HEK293 (cell line): ENCODE data around the gene PLIN4.

ENCODE experiments used
- CTCF ChIA-PET: fragments of 350-600 bp; formaldehyde crosslinking; extraction: SDS; loops from one replicate; lab custom pipeline; 2021; ENCODE audit warnings: antibody characterized with exemption; lab: Yijun Ruan, JAX
- POLR2A ChIA-PET: fragments of 300-600 bp; formaldehyde crosslinking; extraction: SDS; loops from one replicate; lab custom pipeline; 2020; ENCODE audit warnings: antibody characterized with exemption, inconsistent platforms; lab: Yijun Ruan, JAX
- H3K27ac ChIP-seq: fragments of 200-500 bp; sonication (Bioruptor generic); 2 replicates; pipeline ENCODE4 v1.5.1; 2014; ENCODE audit warnings: low read depth, low read length, control low read depth, inconsistent platforms; ENCODE audit errors: extremely low read depth
- H3K36me3 ChIP-seq, 2 experiments: fragments of 200-500 bp in 1 of 2; sonication (Bioruptor generic) in 1 of 2; 1 replicate in 1 of 2; 2 replicates in 1 of 2; pipeline ENCODE4 v1.5.1; 2014 to 2017; ENCODE audit warnings: inconsistent platforms in 2 of 2, low read length in 2 of 2; ENCODE audit not compliant: control insufficient read depth in 2 of 2, insufficient read depth in 1 of 2
- H3K4me1 ChIP-seq: fragments of 200-500 bp; sonication (Bioruptor generic); 2 replicates; pipeline ENCODE4 v1.5.1; 2014; ENCODE audit warnings: mild to moderate bottlenecking, low read length, inconsistent platforms; ENCODE audit not compliant: control insufficient read depth, insufficient read depth
- H3K4me3 ChIP-seq: 2 replicates; pipeline ENCODE4 v1.5.1; 2011; ENCODE audit warnings: low read depth, mild to moderate bottlenecking, control low read depth, low read length, moderate library complexity
- H3K9me3 ChIP-seq: fragments of 200-500 bp; sonication (Bioruptor generic); 2 replicates; pipeline ENCODE4 v1.5.1; 2014; ENCODE audit warnings: low read depth, low read length, inconsistent platforms; ENCODE audit not compliant: control insufficient read depth, insufficient read depth
- BCL6B ChIP-seq: fragments of 450-650 bp; formaldehyde crosslinking; IDR thresholded peaks from 2 replicates; pipeline ENCODE4 v1.5.1; 2017; ENCODE audit warnings: missing biosample characterization, missing genetic modification characterization
- ELK4 ChIP-seq: IDR thresholded peaks from 2 replicates; pipeline ENCODE4 v1.6.1; 2011; ENCODE audit warnings: mild to moderate bottlenecking, low read depth, low read length, borderline replicate concordance
- KLF8 ChIP-seq: fragments of 450-650 bp; formaldehyde crosslinking; IDR thresholded peaks from 2 replicates; pipeline ENCODE4 v1.5.1; 2016; ENCODE audit warnings: missing biosample characterization, missing genetic modification characterization
- MEIS1 ChIP-seq: sonication (generic); formaldehyde crosslinking; IDR thresholded peaks from 2 replicates; pipeline ENCODE4 v1.8.1; 2022; ENCODE audit warnings: missing genetic modification reagents, mild to moderate bottlenecking, borderline replicate concordance
- ZBTB7A ChIP-seq: fragments of 450-650 bp; formaldehyde crosslinking; IDR thresholded peaks from 2 replicates; pipeline ENCODE4 v1.5.1; 2016; ENCODE audit warnings: low read depth, missing biosample characterization, missing genetic modification characterization
- ZNF214 ChIP-seq: fragments of 450-650 bp; formaldehyde crosslinking; IDR thresholded peaks from 2 replicates; pipeline ENCODE4 v1.5.1; 2017; ENCODE audit warnings: missing biosample characterization, mild to moderate bottlenecking, missing genetic modification characterization, borderline replicate concordance
- ZNF23 ChIP-seq: fragments of 450-650 bp; formaldehyde crosslinking; IDR thresholded peaks from 2 replicates; pipeline ENCODE4 v1.5.1; 2016; ENCODE audit warnings: missing biosample characterization, missing genetic modification characterization, borderline replicate concordance
- ZNF488 ChIP-seq: fragments of 450-650 bp; formaldehyde crosslinking; IDR thresholded peaks from 2 replicates; pipeline ENCODE4 v1.5.1; 2016; ENCODE audit warnings: missing biosample characterization, missing genetic modification characterization
- ZNF561 ChIP-seq: fragments of 450-650 bp; IDR thresholded peaks from 2 replicates; pipeline ENCODE4 v1.5.1; 2018; ENCODE audit warnings: missing biosample characterization, missing genetic modification characterization, borderline replicate concordance
- ZNF623 ChIP-seq: fragments of 450-650 bp; formaldehyde crosslinking; IDR thresholded peaks from 2 replicates; pipeline ENCODE4 v1.5.1; 2016; ENCODE audit warnings: missing biosample characterization, missing genetic modification characterization
- ZNF626 ChIP-seq: fragments of 450-650 bp; sonication (Bioruptor Pico); formaldehyde crosslinking; IDR thresholded peaks from 2 replicates; pipeline ENCODE4 v1.5.1; 2018; ENCODE audit warnings: missing biosample characterization, missing genetic modification characterization, inconsistent platforms
- ZNF654 ChIP-seq: fragments of 450-650 bp; formaldehyde crosslinking; IDR thresholded peaks from 2 replicates; pipeline ENCODE4 v1.5.1; 2016; ENCODE audit warnings: low read depth, missing biosample characterization, missing genetic modification characterization
- ZNF664 ChIP-seq: fragments of 450-650 bp; formaldehyde crosslinking; IDR thresholded peaks from 2 replicates; pipeline ENCODE4 v1.5.1; 2016; ENCODE audit warnings: missing biosample characterization, missing genetic modification characterization
- ZNF830 ChIP-seq: fragments of 450-650 bp; IDR thresholded peaks from 2 replicates; pipeline ENCODE4 v1.5.0; 2018; ENCODE audit warnings: missing biosample characterization, missing genetic modification characterization, low read depth, mild to moderate bottlenecking, moderate library complexity
- ZNF837 ChIP-seq: fragments of 450-650 bp; formaldehyde crosslinking; IDR thresholded peaks from 2 replicates; pipeline ENCODE4 v1.5.1; 2016; ENCODE audit warnings: missing biosample characterization, missing genetic modification characterization
- TF ChIP-seq, protein P1 (sequence below): fragments of 450-650 bp; formaldehyde crosslinking; IDR thresholded peaks from 2 replicates; pipeline ENCODE4 v1.5.1; 2016; ENCODE audit warnings: missing biosample characterization, missing genetic modification characterization
- TF ChIP-seq, protein P2 (sequence below): fragments of 450-650 bp; formaldehyde crosslinking; IDR thresholded peaks from 2 replicates; pipeline ENCODE4 v1.5.1; 2016; ENCODE audit warnings: missing biosample characterization, missing genetic modification characterization

Gene PLIN4

GRCh38 chr19:4506449-4507149 is 11.7 kb downstream of the PLIN4 start:
- Histone ChIP-seq H3K9me3 (no peaks in the 10 kb centered on the region), H3K27ac (no peak overlapping the region), H3K4me3 (no peak overlapping the region), H3K36me3 (peaks cover 0 to 50% of the 10 kb centered on the region in 2 experiments; a peak in 2 of 3 replicates), H3K4me1 (no peaks in the 10 kb centered on the region)
- no peak for TF ChIP-seq ZNF561 (tag by site-specific recombination)
- no peak for TF ChIP-seq ZNF837 (tag by site-specific recombination)
- no peak for TF ChIP-seq ZNF830
- TF ChIP-seq ZNF23: no peak
- POLR2A ChIA-PET: no interaction called here
- CTCF ChIA-PET: no interaction called here

DNA sequence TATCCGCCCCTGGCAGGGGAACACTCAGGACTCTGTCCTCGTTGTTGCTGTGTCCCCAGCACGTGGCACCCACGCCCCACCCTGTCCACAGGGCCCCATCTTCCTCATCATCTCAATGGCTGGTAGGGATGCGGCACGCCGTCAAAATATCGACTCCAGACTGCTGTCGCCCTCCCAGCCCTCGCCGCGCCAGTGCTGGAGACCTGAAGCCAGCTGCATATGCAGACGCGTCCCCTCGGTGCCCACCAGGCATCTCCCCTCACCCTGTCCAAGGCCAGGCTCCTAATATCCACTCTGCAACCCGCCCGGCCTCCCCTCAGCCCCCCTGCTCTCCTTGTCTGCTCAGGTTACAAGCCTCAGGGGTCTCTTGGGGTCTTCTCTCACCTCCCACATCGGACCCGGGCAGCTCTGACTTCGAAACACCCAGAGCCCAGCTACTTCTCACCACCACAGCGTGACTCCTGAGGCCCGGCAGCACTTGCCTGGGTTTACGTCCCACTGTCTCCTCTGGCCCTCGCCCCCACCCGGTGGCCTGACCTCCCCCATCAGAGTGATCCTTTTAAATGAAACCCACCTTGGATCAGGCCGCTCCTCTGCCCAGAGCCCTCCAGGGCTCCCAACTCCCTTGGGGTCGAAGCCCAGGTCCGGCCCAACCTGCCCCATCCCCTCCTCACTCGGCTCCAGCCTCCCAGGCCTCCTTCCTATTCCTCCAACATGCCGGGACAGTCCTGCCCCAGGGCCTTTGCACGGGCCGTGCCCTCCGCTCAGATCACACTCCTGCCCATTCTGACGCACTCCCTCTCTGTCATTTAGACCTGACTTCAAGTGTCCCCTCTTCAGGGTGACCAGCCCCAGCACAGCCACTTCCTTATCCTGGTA is 12.5 kb downstream of the PLIN4 start:
- Histone ChIP-seq H3K9me3 (no peaks in the 10 kb centered on the region), H3K4me1 (no peaks in the 10 kb centered on the region), H3K36me3 (peaks cover 0 to 58% of the 10 kb centered on the region in 2 experiments; a peak in 2 of 3 replicates), H3K4me3 (no peak overlapping the region), H3K27ac (no peak overlapping the region)
- peak; percentile 25; the same call in 1 of the 2 replicates for TF ChIP-seq KLF8 (tag by site-specific recombination)
- no peak for TF ChIP-seq ELK4
- peak; percentile 42; the same call in 1 of the 2 replicates for TF ChIP-seq ZBTB7A (tag by site-specific recombination)
- no peak for TF ChIP-seq BCL6B (tag by site-specific recombination)
- no peak for TF ChIP-seq ZNF488 (tag by site-specific recombination)
- peak; percentile 100 for TF ChIP-seq ZNF623 (tag by site-specific recombination)
- TF ChIP-seq ZNF654 (tag by site-specific recombination): no peak
- TF ChIP-seq, protein P1, sequence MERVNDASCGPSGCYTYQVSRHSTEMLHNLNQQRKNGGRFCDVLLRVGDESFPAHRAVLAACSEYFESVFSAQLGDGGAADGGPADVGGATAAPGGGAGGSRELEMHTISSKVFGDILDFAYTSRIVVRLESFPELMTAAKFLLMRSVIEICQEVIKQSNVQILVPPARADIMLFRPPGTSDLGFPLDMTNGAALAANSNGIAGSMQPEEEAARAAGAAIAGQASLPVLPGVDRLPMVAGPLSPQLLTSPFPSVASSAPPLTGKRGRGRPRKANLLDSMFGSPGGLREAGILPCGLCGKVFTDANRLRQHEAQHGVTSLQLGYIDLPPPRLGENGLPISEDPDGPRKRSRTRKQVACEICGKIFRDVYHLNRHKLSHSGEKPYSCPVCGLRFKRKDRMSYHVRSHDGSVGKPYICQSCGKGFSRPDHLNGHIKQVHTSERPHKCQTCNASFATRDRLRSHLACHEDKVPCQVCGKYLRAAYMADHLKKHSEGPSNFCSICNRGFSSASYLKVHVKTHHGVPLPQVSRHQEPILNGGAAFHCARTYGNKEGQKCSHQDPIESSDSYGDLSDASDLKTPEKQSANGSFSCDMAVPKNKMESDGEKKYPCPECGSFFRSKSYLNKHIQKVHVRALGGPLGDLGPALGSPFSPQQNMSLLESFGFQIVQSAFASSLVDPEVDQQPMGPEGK (tag by site-specific recombination): 0 out of 2 replicates have a peak, but pooled peaks have one; percentile 15
- TF ChIP-seq ZNF626 (tag by site-specific recombination): no peak
- no peak for TF ChIP-seq MEIS1 (CRISPR knock-in tag)
- no peak for TF ChIP-seq ZNF664 (tag by site-specific recombination)
- TF ChIP-seq, protein P2, sequence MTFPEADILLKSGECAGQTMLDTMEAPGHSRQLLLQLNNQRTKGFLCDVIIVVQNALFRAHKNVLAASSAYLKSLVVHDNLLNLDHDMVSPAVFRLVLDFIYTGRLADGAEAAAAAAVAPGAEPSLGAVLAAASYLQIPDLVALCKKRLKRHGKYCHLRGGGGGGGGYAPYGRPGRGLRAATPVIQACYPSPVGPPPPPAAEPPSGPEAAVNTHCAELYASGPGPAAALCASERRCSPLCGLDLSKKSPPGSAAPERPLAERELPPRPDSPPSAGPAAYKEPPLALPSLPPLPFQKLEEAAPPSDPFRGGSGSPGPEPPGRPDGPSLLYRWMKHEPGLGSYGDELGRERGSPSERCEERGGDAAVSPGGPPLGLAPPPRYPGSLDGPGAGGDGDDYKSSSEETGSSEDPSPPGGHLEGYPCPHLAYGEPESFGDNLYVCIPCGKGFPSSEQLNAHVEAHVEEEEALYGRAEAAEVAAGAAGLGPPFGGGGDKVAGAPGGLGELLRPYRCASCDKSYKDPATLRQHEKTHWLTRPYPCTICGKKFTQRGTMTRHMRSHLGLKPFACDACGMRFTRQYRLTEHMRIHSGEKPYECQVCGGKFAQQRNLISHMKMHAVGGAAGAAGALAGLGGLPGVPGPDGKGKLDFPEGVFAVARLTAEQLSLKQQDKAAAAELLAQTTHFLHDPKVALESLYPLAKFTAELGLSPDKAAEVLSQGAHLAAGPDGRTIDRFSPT (tag by site-specific recombination): no peak
- TF ChIP-seq ZNF214 (tag by site-specific recombination): no peak
- ChIA-PET CTCF (interaction anchor here (0.6 kb wide), 2 partner anchors 10 to 380 kb away, joined by 3 to 4 read pairs; no protein-coding TSS in a partner anchor), POLR2A (no interaction called here)
